ENCODE measurements around the gene PDSS2.

DNA sequence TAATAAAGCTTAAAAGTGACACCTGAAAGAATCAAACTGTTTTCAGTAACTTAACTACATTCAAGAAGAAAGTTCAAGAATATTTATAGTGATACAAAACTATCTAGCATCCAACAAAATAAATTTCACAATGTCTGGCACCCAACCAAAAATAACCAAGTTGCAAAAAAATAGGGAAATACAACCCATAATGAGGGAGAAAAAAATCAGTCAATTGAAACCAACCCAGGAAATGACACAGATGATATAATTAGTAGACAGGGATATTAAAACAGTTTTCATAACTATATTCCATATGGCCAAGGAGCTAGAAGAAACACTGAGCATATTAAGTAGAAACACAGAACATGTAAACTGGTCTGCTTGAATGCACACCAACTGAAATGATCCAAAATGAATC, 223.9 kb downstream of the PDSS2 start:
- TF ChIP-seq CTCF (IDR thresholded peaks at IDR 0.05; ENCODE audit: low read length) (no peak), EZH2 (IDR thresholded peaks at IDR 0.05; ENCODE audit: borderline replicate concordance, low read length) (no peak)

Data from OCI-LY1 (cell line).